ENCODE data around the gene SWSAP1. TPM values are rescaled to one million over a fixed set of nuclear protein-coding genes. Genes with fewer than 3 reads are reported as not detected.
"Not testable (repeated sequence)": the region's sequence is repeated elsewhere in the genome, so short reads cannot be mapped to it uniquely, and the experiment has no call there.

The SWSAP1 gene
- total RNA-seq, 1 donor from 2014 or later: 2.6 TPM

GRCh38 chr19:11377756-11378155 is 3.3 kb downstream of the SWSAP1 start:
- no peak for ATAC-seq
- no peak for DNase-seq (ENCODE audit: low spot score)

GRCh38 chr19:11378319-11379189 is 4.1 kb downstream of the SWSAP1 start:
- no peak for ATAC-seq
- no peak for DNase-seq (ENCODE audit: low spot score)

DNA sequence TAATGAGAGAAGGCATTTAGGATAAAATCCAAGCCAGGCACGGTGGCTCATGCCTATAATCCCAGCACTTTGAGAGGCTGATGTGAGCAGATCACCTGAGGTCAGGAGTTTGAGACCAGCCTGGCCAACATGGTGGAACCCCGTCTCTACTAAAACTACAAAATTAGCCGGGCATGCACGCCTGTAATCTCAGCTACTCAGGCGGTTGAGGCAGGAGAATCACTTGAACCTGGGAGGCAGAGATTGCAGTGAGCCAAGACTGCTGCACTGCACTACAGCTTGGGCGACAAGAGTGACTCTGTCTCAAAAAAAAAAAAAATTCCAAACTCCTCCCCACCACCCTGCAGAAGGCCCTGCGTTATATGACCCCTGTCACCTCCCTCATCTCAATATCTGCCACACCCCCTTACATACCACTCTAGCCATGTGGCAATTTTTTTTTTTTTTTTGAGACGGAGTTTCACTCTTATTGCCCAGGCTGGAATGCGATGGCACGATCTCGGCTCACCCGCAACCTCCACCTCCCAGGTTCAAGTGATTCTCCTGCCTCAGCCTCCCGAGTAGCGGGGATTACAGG is 4.9 kb downstream of the SWSAP1 start:
- not testable (repeated sequence) for ATAC-seq; DNase-seq (ENCODE audit: low spot score)

GRCh38 chr19:11379857-11380350 is 5.4 kb downstream of the SWSAP1 start:
- ATAC-seq: no peak
- DNase-seq (ENCODE audit: low spot score): no peak

DNA sequence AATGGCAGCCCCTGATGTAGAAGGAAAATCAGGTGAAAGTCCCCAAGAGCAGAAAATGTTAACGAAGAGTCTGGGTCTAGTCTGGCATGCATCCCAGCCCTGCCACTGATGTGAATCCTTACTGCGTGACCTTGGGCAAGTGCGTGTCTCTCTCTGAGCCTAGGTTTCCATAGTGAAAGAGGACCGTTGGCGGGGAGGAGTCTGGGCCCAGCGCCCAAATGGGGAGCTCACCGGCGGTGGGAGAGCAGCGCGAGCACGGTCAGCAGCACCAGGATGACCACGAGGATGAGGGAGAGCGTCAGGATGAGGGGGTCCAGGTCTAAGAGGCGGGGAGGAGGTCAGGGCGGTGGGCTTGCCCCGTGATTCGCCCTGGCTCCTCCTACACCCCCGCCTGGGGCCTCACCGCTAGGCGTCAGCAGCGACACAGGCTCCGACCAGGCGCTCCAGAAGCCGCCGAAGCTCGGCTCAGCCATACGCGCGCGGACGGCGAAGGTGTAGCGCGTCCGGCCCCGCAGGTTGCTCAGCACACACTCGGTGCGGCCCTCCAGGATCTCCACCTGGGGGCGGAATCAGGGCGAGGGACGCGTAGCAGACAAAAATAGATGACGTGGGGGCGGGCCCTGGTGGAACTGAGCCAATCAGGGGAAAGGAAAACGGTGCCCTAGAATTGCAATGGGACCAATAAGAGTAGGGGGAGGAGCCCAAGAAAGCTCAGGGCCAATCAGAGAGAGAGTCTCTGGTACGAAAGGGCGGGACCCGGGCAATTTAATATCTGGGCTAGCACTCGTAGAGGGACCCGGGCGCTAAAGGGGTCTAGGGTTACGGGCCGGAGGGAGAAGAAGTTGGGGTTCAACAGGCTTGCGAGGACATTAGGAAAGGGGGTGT is 6.4 kb downstream of the SWSAP1 start:
- DNase-seq (ENCODE audit: low spot score) (peak; percentile 95), ATAC-seq (peak; percentile 82)

DNA sequence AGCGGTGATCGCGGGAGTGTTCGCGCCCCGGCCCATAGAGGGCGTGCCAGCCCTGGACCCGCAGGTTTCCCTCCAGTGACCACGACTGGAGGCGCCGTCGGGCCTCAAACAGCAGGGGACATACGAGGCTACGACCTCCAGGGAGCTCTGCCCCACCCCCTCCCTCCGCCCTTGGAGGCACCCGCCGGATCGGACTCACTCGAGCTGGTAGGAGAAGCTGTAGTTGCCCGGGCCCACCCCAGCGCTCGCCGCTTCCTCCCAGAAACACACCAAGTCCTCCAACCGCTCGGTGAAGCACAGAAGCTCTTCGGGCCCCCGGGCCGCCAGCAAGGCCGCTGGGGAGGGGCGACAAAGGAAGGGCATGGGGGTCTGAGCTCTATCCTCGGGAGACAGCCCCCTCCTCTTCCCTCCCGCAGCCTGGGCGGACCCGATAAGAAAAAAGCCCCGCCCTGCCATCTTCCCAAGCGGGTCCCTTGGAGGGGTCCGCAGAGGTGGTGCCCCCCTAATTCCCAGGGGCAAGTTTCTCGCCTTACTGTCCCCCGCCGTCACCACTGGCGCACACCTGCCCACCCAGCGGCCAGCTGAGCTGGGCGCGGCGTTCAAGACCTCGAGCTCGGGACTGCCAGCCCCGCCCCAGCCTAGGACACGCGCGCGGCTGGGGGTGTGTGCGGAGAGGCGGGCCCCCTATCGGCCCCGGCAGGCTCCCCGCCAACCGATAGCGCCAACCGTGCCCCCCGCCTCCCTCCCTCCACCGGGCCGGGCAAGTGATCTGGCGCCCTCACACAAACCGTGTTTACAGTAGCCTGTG is 8.6 kb downstream of the SWSAP1 start:
- peak; percentile 42 for ATAC-seq
- DNase-seq (ENCODE audit: low spot score): peak; percentile 67

DNA sequence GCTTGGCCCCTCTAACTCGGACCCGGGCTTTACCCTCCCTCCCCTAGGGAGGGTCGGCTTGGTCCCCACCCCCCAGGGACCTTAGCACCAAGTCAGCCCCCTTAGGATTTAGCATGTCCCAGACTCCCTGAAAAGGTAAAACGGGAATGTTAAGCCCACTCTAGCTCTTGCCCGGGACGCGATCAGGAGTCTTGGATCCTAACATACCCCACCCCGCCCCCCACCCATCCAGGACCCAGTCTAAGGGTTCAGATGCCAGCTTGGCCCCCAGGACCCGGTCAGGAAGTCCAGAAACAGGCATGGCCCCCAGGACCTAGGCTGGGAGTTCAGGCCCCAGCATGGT is 9.2 kb downstream of the SWSAP1 start:
- ATAC-seq (no peak), DNase-seq (ENCODE audit: low spot score) (no peak)

- no peak for ATAC-seq
- DNase-seq (ENCODE audit: low spot score): no peak
These were observed 10.3 kb downstream of the SWSAP1 start for GRCh38 chr19:11384778-11385129.

GRCh38 chr19:11387162-11388034 is 12.9 kb downstream of the SWSAP1 start:
- DNase-seq (ENCODE audit: low spot score): no peak
- no peak for ATAC-seq

DNA sequence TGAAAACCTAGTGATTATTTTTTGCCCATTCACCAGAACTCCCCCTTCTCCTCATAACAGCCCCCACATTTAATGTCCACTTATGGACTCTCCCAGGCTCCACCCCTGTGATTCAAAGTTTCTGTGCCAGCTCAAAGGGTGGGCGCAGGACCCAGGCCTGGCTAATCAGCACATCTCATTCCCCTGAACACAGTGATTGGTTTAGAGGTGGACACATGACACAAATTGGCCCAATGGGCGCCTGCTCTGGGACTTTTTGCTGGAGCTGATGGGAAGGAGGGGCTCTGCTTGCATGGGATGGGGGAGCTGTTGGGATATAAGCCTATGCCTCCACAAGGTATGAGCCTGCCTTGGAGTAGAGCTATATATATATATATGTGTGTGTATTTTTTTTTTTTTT is 15.9 kb downstream of the SWSAP1 start:
- DNase-seq (ENCODE audit: low spot score): no peak
- ATAC-seq: no peak

- ATAC-seq: no peak
- DNase-seq (ENCODE audit: low spot score): no peak
These were observed 16.6 kb downstream of the SWSAP1 start for GRCh38 chr19:11390933-11391680.

- no peak for ATAC-seq
- DNase-seq (ENCODE audit: low spot score): no peak
These were observed 22.7 kb downstream of the SWSAP1 start for GRCh38 chr19:11397089-11397610.

DNA sequence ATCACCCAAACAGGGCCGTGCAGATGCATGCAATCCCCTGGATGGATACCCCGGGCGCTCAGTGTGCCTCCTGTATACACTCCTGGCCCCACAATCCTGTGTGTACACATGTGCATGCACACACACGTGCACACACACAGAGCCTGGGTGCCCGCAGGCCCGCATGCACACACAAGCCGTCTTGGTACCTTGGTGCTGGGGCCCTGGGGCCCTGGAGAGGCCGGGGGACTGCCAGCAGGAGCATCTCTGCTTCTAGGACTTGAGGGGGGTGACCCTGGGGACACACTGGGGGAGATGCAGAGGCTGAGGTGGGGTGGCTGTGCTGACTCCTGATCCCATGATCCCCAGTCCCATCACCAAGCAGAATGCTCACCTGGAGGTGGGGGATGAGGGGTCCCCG is 25.2 kb downstream of the SWSAP1 start:
- DNase-seq (ENCODE audit: low spot score) (no peak), ATAC-seq (no peak)

DNA sequence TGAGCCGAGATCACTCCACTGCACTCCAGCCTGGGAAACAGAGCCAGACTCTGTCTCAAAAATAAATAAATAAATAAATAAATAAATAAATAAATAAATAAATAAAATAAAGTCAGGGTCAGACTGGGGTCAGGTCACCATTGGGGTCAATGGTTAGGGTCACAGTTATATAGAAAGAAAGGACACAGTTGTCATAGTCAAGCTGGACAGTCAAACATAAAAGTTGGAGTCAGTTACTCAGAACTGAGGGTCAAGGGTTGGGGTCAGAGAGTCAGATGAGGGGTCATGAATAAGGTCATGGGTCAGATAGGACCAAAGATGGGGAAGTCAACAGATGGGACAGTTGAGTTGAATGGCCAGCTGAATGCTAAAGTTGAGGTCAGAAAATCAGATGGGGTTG is 26.3 kb downstream of the SWSAP1 start:
- DNase-seq (ENCODE audit: low spot score): no peak
- ATAC-seq: no peak

GRCh38 chr19:11401808-11402543 is 27.5 kb downstream of the SWSAP1 start:
- no peak for DNase-seq (ENCODE audit: low spot score)
- no peak for ATAC-seq

DNA sequence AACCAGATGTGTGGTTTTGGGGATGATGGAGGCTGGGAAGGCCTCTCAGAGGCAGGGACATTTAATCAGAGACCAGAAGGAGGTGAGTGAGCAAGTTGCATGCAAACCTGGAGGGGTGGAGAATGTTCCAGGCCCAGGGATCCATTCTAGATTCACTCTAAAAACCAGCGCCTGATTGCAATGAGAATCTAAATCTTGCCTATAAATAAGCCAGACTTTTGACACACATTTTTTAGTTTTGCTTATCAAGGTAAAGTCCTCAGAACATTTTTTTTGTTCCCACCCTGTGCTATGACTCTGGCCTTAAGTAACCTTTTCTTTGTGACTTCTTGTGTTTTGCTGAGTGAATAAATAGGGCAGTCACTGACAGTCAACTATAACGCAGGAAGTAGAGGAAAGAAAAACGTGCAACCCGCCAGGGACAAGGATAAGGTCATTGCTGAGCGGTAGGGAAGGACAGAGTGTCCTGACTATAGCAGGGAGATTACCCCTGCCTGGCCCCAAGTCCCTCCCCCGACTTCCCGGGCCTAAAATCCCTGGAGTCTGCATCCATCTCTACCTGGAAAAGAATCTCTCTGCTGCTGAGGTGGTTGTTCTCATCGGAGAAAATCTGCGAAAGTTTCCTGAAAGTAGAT is 30.2 kb downstream of the SWSAP1 start:
- peak; percentile 78 for ATAC-seq
- no peak for DNase-seq (ENCODE audit: low spot score)

GRCh38 chr19:11405846-11406643 is 31.6 kb downstream of the SWSAP1 start:
- ATAC-seq (no peak), DNase-seq (ENCODE audit: low spot score) (no peak)
